Activated naive CD4-positive, alpha-beta T cell treated with anti-CD3 and anti-CD28 coated beads, Interleukin-2, amount 50 U/mL, for 24 hours (primary cell): ENCODE data around the gene SLC23A1.

Experiments
- H3K27ac Mint-ChIP-seq: one replicate; pipeline ENCODE4 v1.8.0; 2021; ENCODE audit warnings: mild to moderate bottlenecking, mixed read lengths
- H3K27me3 Mint-ChIP-seq: one replicate; pipeline ENCODE4 v1.8.0; 2021; ENCODE audit warnings: mixed read lengths
- H3K36me3 Mint-ChIP-seq: one replicate; pipeline ENCODE4 v1.8.0; 2021; ENCODE audit warnings: mixed read lengths
- H3K4me1 Mint-ChIP-seq: one replicate; pipeline ENCODE4 v1.8.0; 2021; ENCODE audit warnings: mixed read lengths
- H3K4me3 Mint-ChIP-seq: one replicate; pipeline ENCODE4 v1.8.0; 2021; ENCODE audit warnings: mild to moderate bottlenecking, mixed read lengths
- H3K9me3 Mint-ChIP-seq: one replicate; pipeline ENCODE4 v1.8.0; 2021; ENCODE audit warnings: mixed read lengths

Gene SLC23A1

GRCh38 chr5:139383275-139383992, at the start of gene SLC23A1:
Gene SLC23A1 (minus strand): TSS chr5:139383297. CDS start chr5:139383253, 44 bp downstream.
- no peaks in the 10 kb centered on the region for H3K36me3 Mint-ChIP-seq
- peaks cover 28% of the 10 kb centered on the region for H3K4me1 Mint-ChIP-seq
- no peak within 1 kb of the TSS for H3K27ac Mint-ChIP-seq
- H3K9me3 Mint-ChIP-seq = no peaks in the 10 kb centered on the region
- no peak within 1 kb of the TSS for H3K4me3 Mint-ChIP-seq
- H3K27me3 Mint-ChIP-seq = no peaks in the 10 kb centered on the region

DNA sequence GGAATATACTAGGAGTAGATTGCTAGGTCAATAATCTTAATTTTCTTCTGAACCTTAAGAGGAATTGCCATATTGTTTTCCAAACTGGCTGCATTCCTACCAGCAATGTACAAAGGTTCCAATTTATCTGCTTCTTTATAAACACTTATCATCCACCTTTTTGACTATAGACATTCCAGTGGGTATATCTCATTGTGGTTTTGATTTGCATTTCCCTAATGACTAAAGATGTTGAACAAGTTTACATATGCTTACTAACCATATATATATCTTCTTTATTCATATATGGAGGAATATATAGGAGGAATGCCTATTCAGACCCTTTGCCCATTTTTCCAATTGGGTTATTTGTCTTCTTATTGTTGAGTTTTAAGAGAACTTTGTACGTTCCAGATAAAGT, 48.6 kb upstream of the SLC23A1 start:
- peaks cover 17% of the 10 kb centered on the region for H3K4me1 Mint-ChIP-seq
- no peaks in the 10 kb centered on the region for H3K9me3 Mint-ChIP-seq
- peaks cover 3% of the 10 kb centered on the region for H3K36me3 Mint-ChIP-seq
- H3K4me3 Mint-ChIP-seq = no peak overlapping the region
- H3K27ac Mint-ChIP-seq = no peak overlapping the region
- H3K27me3 Mint-ChIP-seq = no peaks in the 10 kb centered on the region

GRCh38 chr5:139430015-139430414, 46.9 kb upstream of the SLC23A1 start:
- Mint-ChIP-seq H3K4me3 (peak overlapping the region; percentile 1), H3K36me3 (peaks cover 3% of the 10 kb centered on the region), H3K27me3 (no peaks in the 10 kb centered on the region), H3K4me1 (peaks cover 17% of the 10 kb centered on the region), H3K27ac (peak overlapping the region; percentile 55), H3K9me3 (no peaks in the 10 kb centered on the region)

GRCh38 chr5:139426203-139426885, 43.2 kb upstream of the SLC23A1 start:
- no peak overlapping the region for H3K27ac Mint-ChIP-seq
- peaks cover 7% of the 10 kb centered on the region for H3K36me3 Mint-ChIP-seq
- no peak overlapping the region for H3K4me3 Mint-ChIP-seq
- no peaks in the 10 kb centered on the region for H3K9me3 Mint-ChIP-seq
- peaks cover 22% of the 10 kb centered on the region for H3K4me1 Mint-ChIP-seq
- no peaks in the 10 kb centered on the region for H3K27me3 Mint-ChIP-seq

- no peak overlapping the region for H3K27ac Mint-ChIP-seq
- H3K4me3 Mint-ChIP-seq = no peak overlapping the region
These were observed 42.4 kb upstream of the SLC23A1 start for GRCh38 chr5:139425497-139425896.

GRCh38 chr5:139422307-139422893, 39.3 kb upstream of the SLC23A1 start:
- no peak overlapping the region for H3K27ac Mint-ChIP-seq
- no peaks in the 10 kb centered on the region for H3K9me3 Mint-ChIP-seq
- H3K4me3 Mint-ChIP-seq = no peak overlapping the region
- no peaks in the 10 kb centered on the region for H3K27me3 Mint-ChIP-seq
- peaks cover 7% of the 10 kb centered on the region for H3K36me3 Mint-ChIP-seq
- H3K4me1 Mint-ChIP-seq = peaks cover 7% of the 10 kb centered on the region

More at GRCh38 chr5:139425497-139425896, 42.4 kb upstream of the SLC23A1 start:
- Mint-ChIP-seq H3K36me3 (peaks cover 7% of the 10 kb centered on the region), H3K27me3 (no peaks in the 10 kb centered on the region), H3K9me3 (no peaks in the 10 kb centered on the region), H3K4me1 (peaks cover 16% of the 10 kb centered on the region)

GRCh38 chr5:139419226-139420192, 36.4 kb upstream of the SLC23A1 start:
- no peak overlapping the region for H3K4me3 Mint-ChIP-seq
- no peaks in the 10 kb centered on the region for H3K27me3 Mint-ChIP-seq
- H3K27ac Mint-ChIP-seq = no peak overlapping the region
- H3K4me1 Mint-ChIP-seq = peaks cover 28% of the 10 kb centered on the region
- peaks cover 5% of the 10 kb centered on the region for H3K36me3 Mint-ChIP-seq
- H3K9me3 Mint-ChIP-seq = no peaks in the 10 kb centered on the region

- Mint-ChIP-seq H3K4me1 (peaks cover 36% of the 10 kb centered on the region), H3K4me3 (no peak overlapping the region), H3K36me3 (peaks cover 5% of the 10 kb centered on the region), H3K27me3 (no peaks in the 10 kb centered on the region), H3K9me3 (no peaks in the 10 kb centered on the region), H3K27ac (no peak overlapping the region)
These were observed 35.7 kb upstream of the SLC23A1 start for GRCh38 chr5:139418793-139419192.

- Mint-ChIP-seq H3K4me1 (peaks cover 37% of the 10 kb centered on the region), H3K36me3 (peaks cover under 1% of the 10 kb centered on the region), H3K4me3 (no peak overlapping the region), H3K9me3 (no peaks in the 10 kb centered on the region), H3K27me3 (no peaks in the 10 kb centered on the region), H3K27ac (no peak overlapping the region)
These were observed 34.1 kb upstream of the SLC23A1 start for GRCh38 chr5:139417214-139417613.

DNA sequence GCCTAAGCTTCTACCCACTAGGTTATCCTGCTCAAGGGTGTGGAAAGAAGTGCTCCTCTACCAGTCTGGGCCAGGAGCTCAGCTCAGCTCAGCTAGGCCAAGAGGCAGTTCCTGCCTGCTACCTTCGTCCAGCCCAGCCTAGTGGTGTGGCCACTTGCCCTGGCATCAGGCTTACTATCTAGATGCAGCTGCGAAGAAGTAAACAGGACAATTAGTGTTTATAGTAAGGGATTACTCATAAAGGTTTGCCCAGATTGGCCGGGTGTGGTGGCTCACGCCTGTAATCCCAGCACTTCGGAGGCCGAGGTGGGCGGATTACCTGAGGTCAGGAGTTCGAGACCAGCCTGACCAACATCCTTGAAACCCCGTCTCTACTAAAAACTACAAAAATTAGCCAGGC, 33.6 kb upstream of the SLC23A1 start:
- no peak overlapping the region for H3K4me3 Mint-ChIP-seq
- H3K27ac Mint-ChIP-seq = peak overlapping the region; percentile 61
- peaks cover 34% of the 10 kb centered on the region for H3K4me1 Mint-ChIP-seq

GRCh38 chr5:139415869-139416268, 32.8 kb upstream of the SLC23A1 start:
- no peaks in the 10 kb centered on the region for H3K27me3 Mint-ChIP-seq
- H3K27ac Mint-ChIP-seq = peak overlapping the region; percentile 77
- H3K4me1 Mint-ChIP-seq = peaks cover 34% of the 10 kb centered on the region
- H3K4me3 Mint-ChIP-seq = peak overlapping the region; percentile 51
- H3K36me3 Mint-ChIP-seq = no peaks in the 10 kb centered on the region
- H3K9me3 Mint-ChIP-seq = no peaks in the 10 kb centered on the region

More for the DNA sequence above, 33.6 kb upstream of the SLC23A1 start:
- Mint-ChIP-seq H3K9me3 (no peaks in the 10 kb centered on the region), H3K36me3 (no peaks in the 10 kb centered on the region), H3K27me3 (no peaks in the 10 kb centered on the region)

DNA sequence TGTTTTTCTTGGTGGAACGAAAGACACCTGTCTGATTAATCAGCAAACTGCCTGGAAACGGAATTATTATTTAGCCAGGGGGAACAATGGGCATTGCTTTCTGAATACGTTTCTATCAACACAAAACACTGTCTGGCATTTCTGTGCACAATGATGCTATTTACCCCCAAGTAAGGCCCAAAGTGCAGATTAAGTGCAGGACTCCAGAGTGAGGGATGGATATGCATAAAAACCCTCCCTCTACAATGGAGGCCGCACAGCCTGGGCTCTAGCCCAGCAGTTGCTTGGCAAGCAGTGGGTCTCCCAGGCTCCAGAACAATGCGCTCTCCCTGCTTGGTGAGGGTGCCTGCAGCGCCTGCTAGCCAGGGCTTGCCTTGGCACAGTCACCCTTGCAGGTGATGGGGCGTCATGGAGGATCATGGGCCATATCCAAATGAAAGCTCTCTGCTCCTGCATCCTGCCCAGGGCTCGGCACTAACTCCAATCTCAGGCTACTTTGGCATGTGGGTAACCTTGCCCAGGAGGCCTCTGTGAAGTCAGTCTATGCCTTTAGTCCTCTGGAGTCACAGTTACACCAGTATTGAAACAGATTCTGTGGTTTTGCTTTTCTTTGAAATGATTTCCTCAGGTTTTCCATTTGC, 32.2 kb upstream of the SLC23A1 start:
- Mint-ChIP-seq H3K27ac (peak overlapping the region; percentile 79), H3K9me3 (no peaks in the 10 kb centered on the region), H3K36me3 (no peaks in the 10 kb centered on the region), H3K27me3 (no peaks in the 10 kb centered on the region), H3K4me3 (peak overlapping the region; percentile 66), H3K4me1 (peaks cover 34% of the 10 kb centered on the region)

DNA sequence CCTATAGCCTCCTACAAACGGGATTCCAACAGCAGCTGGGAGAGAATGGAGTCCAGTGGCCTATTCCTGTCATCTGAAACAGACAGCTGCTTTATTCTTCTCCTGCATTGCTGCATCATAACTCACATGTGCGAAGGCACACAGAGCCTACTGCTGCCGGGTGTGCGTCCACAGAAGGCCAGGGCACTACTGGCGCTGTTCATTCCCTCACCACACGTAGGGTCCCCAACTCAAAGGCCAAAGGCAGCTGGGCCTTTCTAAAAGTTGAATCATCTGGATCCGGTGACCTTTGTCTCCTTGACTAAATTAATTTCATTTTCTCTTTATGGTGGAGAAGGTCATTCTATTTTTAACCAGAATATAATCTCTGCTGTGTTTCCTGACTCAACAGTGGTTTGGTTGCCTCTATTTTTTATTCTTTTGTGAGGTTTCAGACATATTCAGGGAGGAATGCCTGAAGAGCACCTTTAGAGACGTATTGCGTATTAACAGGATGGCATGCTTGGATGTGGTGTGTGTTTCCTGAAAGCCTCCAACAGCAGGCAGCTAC, 31.6 kb upstream of the SLC23A1 start:
- Mint-ChIP-seq H3K4me1 (peaks cover 34% of the 10 kb centered on the region), H3K4me3 (peak overlapping the region; percentile 66), H3K27me3 (no peaks in the 10 kb centered on the region), H3K27ac (peak overlapping the region; percentile 79), H3K36me3 (no peaks in the 10 kb centered on the region), H3K9me3 (no peaks in the 10 kb centered on the region)

GRCh38 chr5:139413963-139414362, 30.9 kb upstream of the SLC23A1 start:
- H3K36me3 Mint-ChIP-seq = no peaks in the 10 kb centered on the region
- peak overlapping the region; percentile 37 for H3K27ac Mint-ChIP-seq
- H3K9me3 Mint-ChIP-seq = no peaks in the 10 kb centered on the region
- peaks cover 34% of the 10 kb centered on the region for H3K4me1 Mint-ChIP-seq
- no peaks in the 10 kb centered on the region for H3K27me3 Mint-ChIP-seq
- peak overlapping the region; percentile 23 for H3K4me3 Mint-ChIP-seq
